KG1 (cell line): Measurements from ENCODE around the gene PDIK1L.
"Not testable (repeated sequence)": the region's sequence is repeated elsewhere in the genome, so short reads cannot be mapped to it uniquely, and the experiment has no call there.

Experiments used
- DNase-seq: peaks from one replicate; lab custom pipeline; 2025; lab: John Stamatoyannopoulos, UW

PDIK1L gene

DNA sequence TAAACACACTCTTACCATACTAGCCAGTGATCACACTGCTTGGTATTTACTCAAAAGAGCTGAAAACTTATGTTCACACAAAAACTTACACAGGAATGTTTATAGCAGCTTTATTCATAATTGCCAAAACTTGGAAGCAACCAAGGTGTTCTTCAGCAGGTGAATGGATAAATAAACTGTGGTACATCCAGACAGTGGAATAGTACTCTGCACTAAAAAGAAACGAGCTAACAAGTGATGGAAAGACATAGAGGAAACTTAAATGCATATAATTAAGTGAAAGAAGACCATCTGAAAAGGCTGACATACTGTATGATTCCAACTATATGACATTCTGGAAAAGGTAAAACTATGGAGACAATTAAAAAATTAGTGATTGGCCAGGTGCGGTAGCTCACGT, 20.7 kb upstream of the PDIK1L start:
- DNase-seq: no peak

DNA sequence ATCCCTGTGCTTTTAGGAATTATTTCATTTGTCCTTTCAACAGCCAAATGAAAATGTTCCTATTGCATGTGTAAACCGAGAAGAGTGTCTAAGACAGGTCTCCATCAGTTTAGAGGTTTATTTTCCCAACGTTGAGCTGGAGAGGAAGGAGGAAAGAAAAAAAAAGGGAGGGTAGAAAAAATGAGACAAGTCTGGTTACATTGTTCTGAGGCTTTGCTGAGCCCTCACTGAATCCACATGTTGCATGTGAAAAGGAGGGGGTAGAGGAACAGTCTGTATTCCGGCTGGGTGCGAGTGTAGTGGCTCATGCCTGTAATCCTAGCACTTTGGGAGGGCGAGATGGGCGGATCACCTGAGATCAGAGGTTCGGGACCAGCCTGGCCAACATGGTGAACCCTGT, 19.2 kb upstream of the PDIK1L start:
- DNase-seq: no peak

DNA sequence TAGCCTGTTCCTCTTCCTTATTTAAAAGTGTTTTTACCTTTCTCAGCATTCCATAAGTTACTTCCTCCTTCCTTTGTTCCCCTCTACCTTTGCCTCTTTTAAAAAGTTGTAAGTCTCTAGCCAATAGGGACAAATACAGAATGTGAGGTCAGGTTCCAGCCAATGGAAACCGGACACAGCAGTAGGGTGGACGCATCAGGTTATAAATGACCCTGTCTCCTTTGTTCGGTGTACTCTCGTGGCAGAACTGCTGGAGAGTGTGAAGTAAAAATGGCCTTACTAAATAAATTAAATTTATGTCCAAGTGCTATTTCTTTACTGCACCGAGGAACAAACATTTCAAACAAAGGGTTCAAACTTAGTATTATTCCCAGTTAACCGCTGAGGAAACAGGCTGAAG, 18.1 kb upstream of the PDIK1L start:
- not testable (repeated sequence) for DNase-seq

DNA sequence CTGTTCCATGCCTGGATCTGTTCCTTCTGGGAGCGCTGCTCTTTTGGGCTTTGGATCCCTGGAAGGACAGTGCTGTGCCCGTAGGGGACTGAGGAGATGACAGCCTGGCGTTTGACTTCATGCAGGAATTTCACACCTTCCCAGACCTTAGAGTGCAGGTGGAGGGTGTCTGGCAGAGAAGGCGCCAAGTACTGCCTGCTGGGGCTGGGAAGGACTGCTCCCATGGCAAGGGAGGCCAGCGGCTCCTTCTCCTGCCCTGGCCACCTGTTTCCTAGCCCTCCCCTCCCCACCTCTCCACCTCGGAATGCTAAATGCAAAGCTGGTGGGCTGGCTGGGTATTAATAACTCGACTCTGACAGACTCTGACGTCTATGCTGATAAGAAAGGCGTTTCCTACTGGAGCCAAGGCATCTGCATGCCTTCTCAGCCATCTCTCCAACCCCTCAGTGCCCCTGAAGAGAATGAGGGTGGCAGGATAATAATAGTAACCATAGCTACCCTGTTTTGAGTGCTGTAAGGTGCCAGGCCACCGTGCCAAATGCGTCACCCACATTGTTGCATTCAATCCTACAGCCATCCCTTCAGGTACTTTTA, 17.5 kb upstream of the PDIK1L start:
- DNase-seq: no peak

DNA sequence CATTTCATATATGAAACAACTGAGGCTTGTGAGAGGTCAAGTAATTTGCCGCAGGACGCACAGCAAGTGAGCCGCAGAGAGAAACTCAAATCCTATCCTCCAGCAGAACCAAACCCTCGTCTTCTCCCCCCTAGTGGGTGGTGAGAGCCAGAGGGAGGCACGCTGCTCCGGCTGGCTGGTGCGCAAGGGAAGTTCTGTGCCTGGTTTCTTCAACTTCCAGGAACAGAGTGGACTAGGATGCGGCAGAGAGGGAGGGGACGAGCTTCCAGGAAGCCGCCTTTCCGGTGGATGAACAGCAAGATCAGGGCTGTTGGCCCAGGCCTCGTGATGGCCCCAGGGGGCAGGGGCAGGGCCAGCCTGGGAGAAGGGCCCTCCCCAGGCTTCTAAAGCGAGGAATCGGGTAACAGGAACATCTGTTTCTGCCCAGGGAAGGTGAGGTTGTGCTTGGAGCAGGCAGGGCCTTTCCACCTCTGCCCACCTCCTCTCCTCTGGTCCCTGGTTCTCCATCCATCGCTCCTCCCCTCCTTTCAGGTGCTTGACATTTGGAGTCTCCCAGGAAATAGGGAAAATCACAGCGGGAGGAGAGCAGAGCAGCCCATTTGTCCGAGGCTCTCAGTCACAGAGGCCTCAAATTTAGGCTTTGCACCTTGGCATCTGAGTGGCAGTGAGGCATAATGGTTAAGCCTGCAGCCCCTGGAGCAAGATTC, 16.8 kb upstream of the PDIK1L start:
- DNase-seq: no peak

DNA sequence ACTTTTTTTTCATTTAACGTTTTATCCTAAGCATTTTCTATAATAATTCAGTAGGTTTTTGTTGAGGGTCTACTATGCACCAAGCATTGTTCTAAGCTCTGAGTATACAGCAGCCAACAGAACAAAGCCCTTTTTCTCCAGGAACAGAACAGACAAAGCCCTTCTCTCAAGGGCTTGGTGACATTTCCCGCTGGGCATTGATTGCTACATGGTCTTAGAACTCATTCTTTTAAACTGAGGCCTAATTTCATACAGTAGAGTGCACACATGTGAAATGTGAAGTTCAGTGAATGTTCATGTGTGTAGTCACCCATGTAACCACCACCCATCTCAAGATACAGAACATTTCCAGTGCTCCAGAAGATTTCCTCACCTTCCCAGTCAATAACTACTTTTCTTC, 15.2 kb upstream of the PDIK1L start:
- no peak for DNase-seq

DNA sequence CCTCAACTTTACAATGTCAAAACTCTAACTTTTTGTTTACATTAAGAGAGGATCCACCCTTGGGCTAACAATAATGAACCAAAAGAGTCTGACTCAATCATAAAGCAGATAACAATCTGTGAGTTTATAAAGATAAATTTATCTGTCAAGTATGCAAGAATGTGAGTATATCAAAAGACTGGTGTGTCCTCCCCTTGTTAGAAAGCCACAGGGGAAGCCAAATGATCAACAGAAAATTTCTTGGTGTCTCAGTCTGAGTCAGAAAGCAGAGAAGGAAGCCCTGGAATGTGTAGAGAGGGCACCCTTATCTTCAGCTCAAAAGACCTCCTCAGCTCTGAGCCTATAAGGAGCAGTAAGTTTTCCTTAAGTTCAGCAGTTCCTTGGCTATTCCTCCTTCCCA, 13.9 kb upstream of the PDIK1L start:
- DNase-seq: no peak

DNA sequence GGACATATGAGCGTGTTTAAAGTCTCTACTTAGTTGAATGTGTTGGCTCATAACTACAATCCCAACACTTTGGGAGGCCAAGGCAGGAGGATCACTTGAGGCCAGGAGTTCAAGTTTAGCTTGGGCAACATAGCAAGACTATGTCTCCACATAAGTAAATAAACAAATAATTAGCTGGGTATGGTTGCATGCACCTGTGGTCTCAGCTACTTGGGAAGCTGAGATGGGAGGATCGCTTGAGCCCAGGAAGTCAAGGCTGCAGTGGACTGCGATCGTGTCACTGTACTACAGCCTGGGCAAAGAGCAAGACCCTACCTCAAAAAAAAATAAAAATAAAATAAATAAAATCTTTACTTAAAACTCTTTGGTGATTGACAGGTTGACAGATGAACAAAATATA, 13.0 kb upstream of the PDIK1L start:
- no peak for DNase-seq

DNA sequence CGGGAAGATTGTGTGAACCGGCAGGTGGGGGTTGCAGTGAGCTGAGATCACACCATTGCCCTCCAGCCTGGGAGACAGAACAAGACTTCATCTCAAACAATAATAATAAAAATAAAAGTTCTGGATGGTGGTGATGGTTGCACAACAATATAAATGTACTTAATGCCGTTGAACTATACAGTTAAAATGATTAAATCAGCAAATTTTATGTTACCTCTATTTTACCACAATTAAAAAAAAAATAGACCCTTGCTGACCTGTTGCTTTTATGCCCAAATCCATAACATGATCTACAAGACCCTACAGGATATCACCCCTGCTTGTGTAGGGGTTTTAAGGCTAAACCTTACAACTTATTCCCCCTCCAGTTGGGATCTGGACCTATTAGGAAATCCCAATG, 11.8 kb upstream of the PDIK1L start:
- no peak for DNase-seq

DNA sequence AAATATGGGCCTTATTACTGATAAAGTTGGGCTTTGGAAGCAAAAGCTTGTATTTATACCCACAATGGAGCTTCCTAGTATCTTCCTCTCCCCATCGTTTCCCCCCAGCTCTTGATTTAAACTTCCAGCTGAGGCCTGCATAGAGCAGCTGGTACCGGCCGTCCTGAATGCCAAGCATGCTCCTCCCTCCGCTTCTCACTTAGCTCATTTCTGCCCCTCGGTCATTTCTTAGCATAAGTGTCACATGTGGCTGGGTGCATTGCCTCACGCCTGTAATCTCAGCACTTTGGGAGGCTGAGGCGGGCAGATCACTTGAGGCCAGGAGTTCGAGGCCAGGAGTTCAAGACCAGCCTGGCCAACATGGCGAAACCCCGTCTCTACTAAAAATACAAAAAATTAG, 11.4 kb upstream of the PDIK1L start:
- DNase-seq: not testable (repeated sequence)

DNA sequence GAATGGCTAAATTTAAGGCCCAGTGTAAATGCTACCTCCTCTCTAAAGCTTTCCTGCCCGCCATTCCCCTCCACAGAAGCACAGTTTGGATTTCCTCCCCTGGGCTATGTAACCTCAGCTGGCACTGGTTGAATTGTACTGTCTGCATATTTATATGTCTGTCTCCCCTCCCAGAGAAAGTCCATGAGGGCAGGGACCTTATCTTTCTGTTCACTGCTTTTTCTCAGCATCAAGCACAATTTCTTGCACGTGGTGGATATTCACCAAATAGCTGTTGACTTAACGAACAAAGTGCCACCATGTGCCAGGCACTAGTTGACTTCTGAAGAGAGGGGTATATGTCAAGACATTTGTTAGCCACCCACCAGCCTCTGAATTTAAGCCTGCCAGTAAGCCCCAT, 9.5 kb upstream of the PDIK1L start:
- no peak for DNase-seq

DNA sequence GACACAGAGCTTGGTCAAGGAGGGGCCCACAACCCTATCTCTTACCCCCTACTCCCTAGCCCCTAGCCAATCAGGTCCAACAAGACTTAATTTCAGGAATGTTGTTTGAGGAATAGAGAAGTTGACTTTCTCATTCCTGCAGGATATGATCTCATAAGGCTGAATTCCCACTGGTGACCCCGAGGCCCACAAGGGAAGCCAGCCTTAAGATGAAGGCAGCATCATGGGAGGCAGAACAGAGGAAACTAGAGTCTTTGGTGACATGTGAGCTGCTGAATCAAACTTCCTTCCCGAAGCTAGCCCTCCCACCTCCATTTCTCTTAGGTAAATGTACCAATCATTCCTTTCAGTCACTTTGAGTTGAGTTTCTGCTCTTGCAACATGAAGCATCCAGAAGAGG, 9.1 kb upstream of the PDIK1L start:
- no peak for DNase-seq

DNA sequence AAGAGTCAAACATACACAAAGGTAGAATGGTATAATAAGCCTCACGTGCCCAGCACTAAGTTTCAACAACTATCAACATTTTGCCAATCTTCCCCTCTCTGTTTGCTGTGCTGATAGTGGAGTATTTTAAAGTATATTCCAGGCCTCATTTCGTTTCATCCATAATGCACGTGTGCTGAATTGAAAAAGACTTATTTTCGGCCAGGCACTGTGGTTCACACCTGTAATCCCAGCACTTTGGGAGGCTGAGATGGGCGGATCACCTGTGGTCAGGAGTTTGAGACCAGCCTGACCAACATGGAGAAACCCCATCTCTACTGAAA, 6.4 kb upstream of the PDIK1L start:
- DNase-seq: not testable (repeated sequence)

DNA sequence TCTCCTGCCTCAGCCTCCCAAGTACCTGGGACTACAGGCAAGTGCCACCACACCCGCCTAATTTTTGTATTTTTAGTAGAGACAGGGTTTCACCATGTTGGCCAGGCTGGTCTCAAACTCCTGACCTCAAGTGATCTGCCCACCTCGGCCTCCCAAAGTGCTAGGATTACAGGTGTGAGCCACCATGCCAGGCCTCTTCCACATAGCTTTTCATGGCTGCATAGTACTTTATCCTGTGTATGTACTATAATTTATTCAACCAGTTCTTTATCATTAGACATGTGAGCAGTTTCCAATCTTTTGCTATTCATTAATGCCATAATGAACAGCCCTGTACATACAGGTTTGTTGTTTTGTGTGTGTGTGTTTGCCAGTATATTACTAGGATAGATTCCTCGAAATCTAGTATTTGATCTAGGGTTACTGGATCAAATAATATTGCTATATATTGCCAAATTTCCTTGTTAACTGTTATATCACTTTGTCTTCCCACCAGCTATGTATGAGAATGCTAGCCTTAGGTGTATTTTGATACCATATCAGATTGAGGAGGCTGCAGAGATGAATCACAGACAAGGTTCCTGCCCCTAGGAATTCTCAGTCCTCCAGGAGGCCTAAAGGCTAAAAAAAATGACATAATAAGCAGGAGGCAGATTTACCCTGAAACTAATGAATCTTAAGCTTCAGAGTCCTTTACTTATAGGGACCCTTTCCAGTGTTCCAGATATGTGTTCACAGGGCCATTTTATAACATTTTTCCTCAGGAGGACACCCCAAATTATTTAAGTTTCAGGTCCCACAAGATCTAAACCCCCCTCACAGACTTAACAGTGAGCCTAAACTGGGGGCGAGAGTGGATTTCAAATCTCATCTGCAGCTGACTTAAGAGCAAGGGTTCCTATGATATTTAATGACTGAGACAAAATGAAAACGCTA, 2.1 kb upstream of the PDIK1L start:
- no peak for DNase-seq

DNA sequence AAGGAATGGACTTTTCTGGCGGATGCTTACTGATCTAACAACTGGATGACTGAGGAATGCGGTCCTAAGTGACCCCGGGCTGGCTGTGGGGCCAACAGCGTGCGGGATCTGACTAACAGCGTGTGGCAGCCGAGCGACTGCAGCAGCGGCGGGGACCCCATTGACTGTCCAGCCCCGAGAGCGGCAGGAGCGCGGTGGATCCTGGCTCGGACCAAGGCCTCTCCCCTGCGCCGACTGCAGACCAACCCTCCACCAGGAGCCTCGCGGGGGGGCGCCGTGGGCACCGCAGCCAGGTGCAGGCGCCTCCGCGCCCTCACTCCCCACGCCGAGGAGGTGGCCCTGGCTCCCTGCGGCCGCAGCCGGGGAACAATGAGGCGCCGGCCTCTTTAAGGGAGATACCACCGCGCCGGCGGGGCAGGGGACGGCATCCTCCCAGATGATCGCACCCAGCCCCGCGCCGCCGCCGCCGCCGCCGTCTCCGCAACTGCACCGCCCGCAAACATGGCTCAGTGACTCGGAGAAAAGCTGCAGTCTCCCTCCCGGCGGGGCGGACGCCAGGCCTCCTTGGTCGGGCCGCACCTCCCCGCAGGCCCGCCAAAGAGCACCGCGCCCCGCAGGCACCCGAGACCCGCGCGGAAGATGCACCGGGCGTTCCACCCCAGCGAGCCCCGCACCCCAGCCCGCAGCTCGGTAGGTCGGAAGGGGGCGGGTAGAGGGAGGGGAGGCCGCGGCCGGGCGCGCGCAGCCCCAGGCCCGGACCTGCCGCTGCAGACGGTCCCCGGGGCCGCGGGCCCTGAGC, 694 bp upstream of the PDIK1L start:
- DNase-seq: peak; percentile 57

DNA sequence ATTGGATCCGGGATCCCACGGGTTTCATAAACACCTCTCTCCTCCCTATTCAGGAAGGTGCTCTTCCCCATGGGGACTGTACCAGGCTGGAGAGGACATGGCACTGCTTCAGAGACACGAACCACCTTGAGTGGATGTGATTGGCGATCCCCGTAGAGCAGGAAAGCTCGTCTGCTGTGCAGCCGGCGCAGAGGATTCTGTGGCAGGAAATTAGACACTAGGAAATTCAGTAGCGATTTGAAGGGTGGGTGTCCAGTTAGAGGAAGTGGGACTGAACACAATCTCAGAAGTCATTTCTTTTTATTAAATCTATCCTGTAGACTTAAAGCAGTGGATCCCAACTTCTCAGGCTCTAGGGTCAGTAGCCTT, 767 bp downstream of the PDIK1L start:
- no peak for DNase-seq

DNA sequence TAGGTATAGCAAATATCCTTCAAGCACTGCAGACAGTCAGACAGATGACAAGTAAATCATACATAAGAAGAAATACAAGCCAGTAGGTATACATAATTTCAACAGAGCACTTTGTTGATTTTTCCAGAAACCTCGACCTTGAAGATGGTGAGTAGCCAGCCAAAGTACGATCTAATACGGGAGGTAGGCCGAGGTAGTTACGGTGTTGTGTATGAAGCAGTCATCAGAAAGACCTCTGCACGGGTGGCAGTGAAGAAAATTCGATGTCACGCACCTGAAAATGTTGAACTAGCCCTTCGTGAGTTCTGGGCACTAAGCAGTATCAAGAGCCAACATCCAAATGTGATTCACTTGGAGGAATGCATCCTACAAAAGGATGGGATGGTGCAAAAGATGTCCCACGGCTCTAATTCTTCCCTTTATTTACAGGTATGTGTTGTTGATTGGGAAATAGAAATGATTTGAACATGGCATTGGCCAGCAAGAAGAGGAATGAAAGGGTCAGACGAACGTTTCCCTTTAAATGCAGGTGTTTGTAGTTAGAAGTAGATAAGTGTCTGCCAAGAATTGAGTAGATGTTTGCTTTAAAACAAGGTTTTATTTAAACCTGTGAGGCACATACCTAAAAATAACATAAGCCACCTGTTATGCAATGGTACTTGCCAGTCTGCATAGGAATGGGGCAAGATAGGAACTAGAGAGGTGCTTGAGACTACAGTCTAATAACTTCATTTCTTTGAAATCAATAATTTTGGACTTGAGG, 2.7 kb downstream of the PDIK1L start:
- DNase-seq: no peak

DNA sequence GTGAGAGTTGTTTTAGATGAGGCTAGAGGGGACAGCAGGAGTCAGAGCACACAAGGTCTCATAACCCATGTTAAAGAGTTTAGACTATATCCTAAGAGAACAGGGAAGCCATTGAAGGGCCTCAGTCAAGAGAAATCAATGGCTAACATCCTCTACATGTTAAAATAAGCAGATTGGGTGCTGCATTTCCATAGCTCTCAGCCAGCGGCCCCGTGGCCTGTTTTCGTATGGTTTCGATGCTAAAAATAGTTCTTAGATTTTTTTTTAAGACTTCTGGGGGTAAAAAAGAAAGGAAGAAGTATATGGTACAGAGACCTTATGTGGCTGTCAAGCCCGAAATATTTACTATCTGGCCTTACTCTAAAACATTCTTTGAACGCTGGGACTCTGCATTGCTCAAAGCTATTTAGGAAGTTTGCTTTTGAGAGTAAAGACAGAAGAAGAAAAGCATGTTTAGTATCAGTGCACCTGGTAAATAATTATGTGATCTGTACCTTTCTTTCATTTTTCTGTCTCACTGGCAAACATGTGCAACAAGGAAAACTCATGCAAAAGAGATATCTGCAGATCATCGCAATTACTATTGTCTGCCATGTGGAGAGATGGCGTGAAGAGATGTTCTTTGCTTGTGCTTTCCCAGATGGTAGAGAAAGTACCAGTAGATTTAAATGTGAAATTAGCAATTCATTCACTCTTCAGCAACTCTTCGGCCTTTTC, 8.4 kb downstream of the PDIK1L start:
- DNase-seq: no peak

DNA sequence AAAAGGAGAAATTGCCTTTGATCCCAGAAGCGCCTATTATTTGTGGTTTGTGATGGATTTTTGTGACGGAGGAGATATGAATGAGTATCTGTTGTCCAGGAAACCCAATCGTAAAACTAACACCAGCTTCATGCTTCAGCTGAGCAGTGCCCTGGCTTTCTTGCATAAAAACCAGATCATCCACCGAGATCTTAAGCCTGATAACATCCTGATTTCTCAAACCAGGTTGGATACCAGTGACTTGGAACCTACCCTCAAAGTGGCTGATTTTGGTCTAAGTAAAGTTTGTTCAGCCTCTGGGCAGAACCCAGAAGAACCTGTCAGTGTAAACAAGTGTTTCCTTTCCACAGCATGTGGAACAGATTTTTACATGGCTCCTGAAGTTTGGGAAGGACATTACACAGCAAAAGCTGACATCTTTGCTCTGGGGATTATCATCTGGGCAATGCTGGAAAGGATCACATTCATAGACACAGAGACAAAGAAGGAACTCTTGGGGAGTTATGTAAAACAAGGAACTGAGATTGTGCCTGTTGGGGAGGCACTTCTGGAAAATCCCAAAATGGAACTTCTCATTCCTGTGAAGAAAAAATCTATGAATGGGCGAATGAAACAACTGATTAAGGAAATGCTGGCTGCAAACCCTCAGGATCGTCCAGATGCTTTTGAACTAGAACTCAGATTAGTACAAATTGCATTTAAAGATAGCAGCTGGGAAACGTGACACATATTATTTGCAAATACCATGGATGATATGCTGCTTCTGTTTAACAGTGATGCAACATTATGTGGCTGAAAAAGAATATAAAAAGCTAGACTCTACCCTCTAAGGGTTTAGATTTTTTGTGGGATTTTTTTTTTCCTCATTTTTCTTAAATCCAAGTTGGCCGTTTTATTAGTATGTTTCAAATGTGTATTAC, 10.5 kb downstream of the PDIK1L start:
- DNase-seq: no peak
